Fibroblast of skin of left quadriceps (primary cell): Measurements from ENCODE around the gene SH3RF3.

Experiments used
- DNase-seq, 2 experiments: peaks; one replicate each; pipeline ENCODE4 v3.0.0-alpha.2; 2013; ENCODE audit warnings: low read depth in 2 of 2

Gene SH3RF3

DNA sequence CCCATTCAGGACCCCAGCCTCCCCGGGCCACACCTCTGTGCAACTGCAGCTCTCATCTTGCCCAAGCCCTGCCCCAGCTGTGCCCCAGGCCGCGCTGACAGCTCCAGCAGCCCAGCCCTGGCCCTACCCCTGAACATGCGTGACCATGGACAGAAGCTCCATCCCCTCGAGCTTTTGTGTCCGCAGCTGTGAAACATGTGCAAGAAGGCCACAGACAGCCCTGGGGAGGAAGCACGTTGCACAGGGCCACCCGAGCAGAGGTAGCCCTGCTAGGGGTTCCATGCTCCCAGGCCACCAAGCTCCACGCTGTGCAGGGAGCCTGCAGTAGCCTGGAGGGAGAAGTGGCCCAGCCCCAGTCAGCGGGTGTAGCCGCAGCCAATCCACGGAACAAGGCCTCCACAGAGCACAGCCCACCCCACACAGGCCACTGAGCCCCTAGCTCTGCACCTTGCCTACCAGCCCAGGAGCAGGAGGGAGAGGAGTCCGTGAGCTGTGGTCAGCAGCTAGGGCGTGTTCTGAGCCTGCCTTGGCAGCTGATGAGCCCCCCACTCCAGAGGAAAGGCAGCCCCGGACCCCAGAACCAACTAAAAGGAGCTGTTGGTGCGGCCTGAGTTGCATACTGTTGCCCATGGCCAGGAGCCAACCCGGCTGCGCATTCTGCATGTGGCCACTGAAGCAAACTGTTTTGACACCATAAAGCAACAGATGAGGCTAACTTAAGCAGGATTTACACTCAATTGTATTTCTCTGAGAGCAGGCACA, 300.7 kb downstream of the SH3RF3 start:
- DNase-seq: no peak

DNA sequence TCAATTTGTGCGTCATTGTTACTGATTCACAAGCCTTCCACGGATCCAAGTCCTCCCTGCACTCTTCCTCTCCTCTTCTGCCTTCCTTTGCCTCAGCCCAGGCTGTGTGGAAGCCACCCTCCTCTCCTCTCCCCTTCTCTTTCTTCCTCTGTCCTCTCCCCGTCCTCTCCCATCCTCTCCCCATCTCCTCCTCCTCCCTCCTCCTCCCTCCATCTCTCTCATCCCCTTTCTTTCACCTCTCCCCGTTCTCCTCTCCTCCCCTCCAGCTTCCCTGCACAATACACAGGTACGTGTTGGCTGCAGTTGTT, 301.3 kb downstream of the SH3RF3 start:
- no peak for DNase-seq

DNA sequence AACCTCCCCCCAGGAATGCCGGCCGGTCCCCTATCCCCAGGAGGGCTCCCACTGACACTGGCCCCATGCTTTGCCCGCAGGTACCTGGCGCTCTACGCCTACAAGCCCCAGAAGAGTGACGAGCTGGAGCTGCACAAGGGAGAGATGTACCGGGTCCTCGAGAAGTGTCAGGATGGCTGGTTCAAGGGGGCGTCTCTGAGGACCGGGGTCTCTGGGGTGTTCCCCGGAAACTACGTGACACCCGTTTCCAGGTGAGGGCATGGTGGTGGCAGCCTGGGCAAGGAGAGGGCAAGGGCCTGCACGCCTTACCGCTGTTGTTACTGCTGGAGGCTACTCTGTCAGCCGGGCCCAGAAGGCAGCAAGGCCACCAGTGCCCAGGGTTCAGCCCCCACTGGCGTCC, 303.4 kb downstream of the SH3RF3 start:
- no peak for DNase-seq

DNA sequence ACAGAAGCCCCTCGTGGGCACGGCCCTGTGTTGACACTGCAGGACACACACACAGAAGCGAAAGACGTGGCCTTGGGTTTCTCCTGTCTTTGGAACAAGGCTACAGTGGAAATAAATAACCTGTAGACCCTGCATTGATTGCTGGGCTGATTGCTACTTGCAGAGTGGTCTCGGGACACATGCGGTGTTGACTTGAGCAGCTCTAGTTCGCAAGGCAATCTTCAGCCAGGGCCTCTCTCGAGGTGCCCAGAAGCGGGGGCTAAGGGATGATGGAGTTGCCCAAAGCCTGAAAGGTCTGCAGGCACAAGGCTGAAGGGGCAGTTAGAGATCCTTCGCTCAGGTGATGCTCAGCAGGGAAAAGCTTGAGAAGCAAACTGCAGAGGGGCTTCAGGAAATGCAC, 304.5 kb downstream of the SH3RF3 start:
- DNase-seq: no peak

DNA sequence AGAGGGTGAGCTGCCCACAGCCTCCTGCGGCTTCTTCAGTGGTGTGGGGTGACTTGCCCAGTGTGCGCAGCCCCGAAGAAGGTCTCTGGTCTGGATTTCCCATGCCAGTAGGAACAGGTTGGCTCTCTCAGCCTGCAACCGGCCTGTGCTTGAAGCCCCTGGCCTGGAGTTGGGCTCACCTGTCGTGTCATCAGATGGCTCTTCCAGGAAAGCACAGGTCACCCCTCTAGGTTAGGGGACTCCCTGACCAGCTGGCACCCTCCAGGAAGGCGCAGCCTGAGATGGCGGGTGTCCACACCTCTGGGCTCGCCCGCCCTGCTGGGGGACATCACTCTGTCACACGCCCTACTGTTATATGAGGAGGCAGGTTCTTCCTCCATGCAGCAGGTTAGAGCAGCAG, 304.9 kb downstream of the SH3RF3 start:
- DNase-seq: no peak

DNA sequence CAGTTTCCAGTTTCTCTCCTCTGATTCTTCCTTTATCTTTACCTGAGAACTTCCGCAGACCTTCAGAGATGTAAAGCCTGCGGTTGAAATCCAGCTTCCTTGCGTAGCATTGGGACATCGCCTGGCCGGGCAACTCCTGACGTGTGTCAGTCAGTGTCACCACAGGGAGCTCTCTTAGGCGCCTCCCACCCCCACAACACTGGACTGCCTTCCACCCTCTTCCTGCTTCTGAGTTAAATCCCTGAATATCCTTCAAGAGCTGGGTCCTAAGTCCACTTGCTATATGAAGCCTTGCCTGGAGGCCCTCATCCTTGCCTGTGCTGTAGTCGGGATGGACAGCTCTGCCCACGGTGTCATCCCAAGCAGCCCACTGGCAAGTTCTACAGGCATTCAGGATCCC, 305.3 kb downstream of the SH3RF3 start:
- no peak for DNase-seq

DNA sequence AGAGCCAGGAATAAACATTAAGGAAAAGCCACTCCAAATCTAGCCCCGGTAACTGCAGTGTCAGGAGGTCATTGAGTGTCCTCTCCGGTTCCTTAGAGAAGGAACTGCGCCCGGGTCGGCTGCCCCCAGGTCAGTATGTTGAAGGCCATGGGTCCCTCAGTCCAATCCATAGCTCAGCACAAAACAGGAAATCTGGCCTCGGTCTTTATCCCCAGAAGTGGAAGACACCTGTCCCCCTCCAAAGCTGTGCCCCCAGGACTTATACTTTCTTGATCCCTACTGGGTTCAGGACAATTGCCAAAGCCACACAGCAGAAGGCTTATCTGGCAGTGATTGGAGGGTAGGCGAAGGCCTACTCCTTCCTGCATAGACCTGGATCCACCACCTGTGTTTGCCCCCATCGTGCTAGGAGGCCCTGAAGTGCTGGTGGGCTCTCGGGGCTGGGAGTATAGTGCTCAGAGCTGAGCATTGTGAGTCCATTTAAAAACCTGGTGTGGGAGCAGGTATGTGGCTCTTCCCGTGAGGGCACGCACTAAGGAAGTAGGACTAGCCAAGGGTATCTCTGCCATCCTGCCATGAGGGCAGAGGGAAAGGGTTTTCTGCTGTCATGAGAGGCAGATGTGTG, 306.2 kb downstream of the SH3RF3 start:
- no peak for DNase-seq

DNA sequence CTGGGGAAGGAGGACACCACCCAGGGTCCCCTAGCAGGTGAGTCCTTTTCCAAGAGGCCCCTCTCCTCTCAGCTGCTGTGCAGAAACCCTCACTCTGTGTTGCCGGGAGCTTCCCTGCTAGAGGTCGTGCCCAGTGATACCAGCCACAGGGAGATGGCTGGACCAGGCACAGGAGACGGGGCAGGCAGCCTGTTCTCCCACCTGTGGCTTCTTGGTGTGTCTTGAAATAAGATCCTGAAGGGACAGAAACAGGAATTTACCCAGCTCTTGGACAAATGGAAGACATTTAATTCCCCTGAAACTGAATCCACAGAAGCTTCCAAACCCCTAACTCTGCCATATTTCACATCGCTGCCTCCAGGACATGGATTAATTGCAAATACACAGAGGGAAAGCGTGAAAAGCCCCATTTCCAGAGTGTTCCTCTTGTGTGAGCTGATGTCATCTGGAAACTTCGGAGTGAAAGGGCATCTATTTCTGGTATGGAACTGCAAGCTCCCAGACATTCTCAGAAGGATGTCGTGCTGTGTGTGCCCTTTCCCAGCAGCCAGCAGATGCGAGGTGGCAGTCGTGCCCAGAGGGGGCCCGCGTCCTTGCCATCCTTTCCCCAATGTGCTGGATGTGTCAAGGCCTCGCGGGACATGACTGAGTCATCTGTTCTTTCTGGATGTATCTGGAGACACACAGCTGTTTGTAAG, 307.0 kb downstream of the SH3RF3 start:
- peak in 1 of 2 experiments; percentile 7 for DNase-seq

DNA sequence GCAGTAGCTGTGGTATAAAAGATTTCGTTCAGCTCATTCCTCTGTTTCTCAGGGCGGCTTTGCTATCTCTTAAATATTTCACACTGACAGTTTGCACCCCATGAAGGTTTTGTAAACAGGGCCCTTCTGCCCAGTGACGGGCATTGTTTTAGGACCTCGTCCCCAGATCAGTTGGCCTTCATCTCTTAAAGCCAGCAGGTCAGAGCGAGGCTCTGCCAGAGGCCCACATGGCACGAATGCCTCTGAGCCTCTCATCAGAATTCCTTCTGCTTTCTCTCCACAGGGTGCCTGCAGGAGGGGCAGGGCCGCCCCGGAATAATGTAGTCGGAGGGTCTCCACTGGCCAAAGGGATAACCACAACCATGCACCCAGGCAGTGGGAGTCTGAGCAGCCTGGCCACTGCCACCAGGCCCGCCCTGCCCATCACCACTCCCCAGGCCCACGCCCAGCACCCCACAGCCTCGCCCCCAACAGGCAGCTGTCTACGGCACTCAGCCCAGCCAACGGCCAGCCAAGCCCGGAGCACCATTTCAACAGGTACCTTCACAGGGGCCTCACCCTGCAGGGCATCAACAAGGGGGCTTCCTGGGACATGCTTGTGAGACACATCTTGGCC, 307.7 kb downstream of the SH3RF3 start:
- DNase-seq: no peak

DNA sequence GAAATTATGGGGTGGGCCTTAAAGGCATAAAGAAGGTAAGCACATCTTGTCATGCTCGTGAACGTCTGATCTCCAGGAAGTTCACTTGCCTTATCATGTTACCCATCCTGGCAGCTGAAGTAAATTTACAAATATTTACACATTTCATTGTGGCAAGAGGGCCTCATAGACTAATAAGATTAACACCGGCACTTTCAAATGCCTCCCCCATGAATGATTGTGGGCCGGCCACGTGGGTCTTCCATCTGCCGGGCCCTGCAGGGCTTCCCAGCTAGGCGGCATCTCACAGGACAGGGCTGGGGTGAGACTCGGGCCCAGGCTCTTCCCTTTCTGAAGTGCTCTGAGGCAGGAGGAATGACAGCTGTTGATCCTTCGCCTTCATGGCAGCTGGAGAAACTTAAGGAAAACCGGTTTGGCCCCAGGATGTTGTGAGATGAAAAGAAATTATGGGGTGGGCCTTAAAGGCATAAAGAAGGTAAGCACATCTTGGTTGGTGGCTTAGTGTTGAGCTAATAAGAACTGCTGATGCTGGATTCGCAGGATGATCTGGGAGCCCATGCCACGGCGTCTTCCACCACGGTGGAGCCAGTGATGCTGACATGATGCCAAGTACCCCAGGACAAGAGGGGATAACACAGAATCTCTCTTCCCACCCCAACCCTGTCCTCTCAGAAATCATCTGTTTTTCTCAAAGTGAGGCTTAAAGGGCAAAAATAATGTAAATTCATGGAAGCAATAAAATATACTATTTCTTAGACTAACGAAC, 308.5 kb downstream of the SH3RF3 start:
- DNase-seq: no peak

DNA sequence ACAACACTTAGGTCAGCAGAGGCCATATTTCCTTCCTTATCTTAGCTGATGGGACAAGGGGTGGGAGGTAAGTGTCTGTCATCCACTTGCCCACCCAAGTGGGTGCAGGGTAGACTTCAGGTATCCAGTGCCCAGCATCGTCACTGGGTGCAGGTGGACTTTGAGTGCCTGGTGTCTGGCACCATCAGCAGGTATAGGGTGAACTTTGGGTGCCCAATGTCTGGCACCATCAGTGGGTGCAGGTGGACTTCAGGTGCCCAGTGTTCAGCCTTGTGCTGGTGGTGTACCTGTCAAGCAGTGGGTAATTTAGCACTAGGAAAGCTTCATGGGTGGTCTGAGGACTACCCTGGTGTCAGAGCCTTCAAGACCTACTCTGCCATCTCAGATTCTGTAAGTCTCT, 309.1 kb downstream of the SH3RF3 start:
- no peak for DNase-seq

DNA sequence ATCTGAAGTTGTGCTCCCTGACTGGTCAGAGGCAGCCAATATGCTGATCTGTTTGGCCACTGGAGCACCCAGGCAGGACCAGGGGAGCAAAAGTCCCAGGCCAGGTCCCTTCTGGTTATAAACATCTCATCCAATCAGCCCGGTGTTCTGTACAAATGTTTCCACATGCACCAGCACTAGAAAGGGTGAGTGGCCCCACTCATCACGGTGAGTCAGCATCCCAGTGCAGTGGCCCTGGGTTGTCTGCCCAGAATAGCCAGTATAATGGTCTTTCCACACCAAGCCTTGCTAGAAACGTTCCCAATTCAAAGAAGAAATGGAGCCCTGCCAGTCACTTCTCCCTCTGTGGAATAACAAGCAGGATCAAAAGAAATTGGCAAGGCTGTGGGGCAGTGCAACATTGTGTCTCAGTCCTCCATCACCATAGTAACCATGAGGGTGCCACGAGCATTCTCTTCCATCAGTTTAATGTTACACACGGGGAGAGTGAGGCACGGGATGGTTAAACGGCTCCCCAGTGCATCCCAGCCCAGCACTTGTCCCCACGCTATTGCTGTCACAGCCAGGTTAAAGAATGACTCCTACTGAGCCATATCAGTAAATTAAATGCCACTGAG, 309.9 kb downstream of the SH3RF3 start:
- no peak for DNase-seq

DNA sequence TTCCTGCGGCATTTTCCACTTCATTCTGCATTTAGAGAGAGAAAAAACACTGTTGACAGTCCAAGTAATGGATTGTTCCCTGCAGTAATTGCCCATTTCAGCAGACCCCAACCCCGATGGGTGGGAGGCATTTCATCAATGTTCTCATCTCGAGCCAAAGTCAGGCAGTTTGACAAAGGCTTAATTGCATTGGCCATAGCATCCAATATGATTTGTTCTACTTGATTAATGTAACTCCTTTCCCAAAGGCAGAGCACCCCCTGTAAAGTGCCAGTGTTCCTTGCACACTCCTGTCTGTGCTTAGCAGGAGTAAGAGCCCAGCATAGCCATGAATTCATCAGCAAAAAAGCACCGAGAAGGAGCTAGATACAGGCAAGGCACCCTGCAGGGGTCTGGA, 310.4 kb downstream of the SH3RF3 start:
- no peak for DNase-seq

DNA sequence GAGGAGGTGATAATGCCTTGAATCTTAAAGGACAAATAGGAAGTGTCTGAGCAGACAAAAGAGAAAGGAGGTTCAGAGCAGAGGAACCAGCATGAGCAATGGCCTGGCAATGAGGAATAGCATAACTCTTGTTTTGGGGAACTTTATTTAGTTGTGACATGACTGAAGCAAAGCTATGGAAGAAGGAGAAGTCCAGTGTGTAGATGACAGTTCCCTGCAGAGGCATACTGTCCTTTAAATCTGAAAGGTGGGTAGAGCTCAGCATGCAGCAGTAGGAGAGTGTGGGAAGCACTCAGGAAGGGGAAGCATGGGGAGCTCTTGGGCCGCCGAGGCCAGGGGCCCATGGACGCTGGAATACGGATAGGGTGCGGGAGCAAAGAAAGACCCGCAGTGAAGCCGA, 311.0 kb downstream of the SH3RF3 start:
- no peak for DNase-seq

DNA sequence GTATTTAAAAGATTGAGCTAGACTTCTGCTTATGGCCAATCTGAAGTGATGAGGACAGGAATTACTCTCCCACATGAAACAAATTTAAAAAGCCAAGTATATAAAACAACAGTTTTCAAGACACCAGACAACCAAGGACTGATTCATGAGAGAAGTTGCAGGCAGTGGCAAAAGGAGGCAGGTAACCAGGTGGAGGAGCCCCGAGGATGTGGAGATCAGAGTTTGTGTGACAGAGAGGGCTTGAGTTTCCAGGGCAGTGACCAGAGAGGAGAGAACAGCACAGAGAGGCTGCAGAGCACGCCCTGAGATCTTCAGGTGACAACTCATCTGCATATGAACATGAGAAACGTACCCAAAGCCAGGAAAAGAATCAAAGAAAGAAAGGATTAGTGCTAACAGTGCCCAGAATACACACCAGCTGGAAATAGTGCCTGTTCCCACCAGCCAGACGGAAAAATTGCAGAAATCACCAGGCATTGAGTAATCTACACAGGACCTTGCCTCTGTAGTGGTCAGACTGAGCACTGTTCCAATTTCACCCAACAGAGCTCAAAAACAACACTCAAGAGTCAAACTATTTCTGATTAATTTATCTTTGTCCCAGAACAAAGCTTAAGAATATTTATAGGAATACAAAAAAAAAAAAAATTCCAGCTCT, 311.6 kb downstream of the SH3RF3 start:
- no peak for DNase-seq

DNA sequence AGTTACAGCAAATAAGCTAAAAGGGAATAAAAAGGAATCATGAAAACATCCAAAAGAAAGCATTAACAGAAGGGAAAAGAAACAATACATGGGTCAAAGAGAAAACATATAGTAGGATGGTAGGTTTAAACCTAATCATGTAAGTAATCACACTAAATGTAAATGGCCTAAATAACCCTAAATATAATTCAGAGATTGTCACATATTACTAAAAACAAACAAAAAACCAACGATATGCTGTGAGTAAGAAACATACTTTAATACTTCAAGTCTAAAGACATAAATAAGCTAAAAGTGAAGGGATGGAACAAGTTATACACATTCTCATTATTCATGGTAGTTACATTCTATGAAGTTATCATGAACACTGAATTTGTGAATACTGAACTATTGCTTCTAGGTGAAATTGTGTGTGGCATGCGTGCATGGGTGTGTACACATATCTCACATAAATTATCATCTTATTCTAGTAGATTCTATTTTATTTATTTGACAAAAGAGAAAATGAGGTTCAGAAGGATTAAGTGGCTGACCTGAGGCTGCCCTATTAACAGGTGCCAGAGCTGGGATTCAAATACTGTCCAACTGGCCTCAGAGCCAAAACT, 313.8 kb downstream of the SH3RF3 start:
- DNase-seq: no peak

DNA sequence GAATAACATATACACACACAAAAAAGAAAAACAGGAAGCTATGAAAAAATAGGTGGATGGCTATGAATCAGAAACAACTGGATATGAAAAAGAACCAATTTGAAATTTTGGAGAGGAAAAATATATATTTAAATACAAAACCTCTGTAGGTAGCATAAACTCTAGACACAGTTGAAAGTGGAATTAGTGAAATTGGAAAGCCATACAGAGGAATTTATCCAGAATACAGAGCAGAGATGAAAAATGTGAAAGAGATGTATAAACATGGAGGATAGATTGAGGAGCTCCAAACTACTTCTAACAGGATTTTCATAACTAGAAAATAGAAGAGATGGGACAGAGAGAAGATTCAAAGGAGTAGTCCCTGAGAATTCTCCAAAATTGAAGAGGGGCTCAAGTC, 315.9 kb downstream of the SH3RF3 start:
- DNase-seq: no peak

DNA sequence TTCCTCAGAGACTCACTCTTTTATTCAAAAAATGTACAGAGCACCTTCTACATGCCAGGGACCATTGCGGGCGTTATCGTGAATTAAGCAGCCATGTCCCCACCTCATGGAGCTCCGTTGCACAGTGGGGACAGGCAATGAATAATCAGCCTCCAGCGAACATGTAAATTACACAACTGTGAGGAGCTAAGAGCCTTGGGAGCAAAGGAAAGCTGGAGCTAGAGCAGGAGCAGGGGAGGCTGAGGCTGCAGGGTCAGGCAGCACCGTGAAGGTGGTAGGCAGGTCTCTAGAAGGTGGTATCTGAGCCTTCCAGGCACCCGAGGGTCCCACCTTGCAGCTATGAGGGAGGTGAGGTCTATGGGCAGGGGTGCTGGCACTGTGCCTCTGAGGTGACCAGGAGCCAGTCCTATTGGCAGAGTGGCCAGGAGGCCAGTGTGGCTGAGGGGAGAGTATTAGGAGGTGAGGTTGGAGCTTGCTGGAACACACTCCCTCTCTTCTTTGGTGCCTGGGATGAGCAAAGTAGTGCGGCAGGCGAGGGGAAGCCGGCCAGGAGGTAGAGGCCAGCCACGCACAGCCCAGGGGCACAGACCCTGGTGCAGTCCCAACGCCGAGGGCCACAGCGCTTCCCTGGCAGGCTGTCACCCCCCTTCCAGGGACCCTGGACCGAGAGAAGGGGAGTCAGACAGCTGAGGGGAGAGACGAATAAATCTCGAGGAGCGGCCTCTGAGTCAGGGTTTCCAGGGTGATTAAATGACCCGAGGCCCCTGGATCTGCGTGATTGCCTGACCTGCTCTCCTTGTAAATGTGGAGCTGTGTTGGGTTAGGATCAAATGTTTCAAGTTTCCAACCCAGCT, 317.5 kb downstream of the SH3RF3 start:
- no peak for DNase-seq

DNA sequence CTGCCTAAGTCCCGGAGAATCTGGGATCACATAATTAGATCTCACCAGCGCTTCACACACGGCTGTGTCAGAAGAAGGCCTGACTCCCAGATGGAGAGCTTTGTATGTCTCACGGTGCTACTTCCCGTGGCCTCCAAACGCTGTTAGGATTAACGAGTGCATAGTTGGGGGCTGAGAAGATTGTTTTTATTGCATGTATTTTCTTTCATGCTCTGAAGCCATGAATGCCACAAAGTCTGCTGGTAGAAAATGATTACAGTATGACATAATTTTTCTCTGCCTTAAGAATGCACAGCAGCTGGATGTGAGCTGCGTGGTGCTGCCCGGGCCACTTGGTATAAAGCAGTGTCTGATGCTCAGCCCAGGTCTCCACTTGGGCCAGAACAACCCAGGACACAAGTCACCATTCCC, 318.3 kb downstream of the SH3RF3 start:
- peak; percentile 96 for DNase-seq

DNA sequence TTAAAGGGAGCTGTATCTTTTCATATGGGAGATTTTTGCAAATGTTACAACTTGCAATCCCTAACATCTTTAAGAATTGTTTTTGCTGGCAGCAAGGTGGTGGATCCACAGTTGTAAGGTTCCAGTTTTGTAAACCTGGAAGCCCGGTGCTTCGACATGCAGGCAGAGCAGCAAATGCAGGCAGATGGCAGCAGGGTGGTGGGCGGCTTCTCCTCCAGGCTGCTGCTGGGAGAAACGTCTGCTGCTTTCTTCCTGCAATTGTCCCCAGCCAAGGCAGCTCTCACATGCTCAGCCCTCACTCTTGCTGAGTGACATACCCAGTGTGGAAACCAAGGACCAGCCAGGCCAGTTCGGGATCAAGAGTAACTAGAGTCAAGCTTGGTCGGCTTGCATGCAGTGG, 318.8 kb downstream of the SH3RF3 start:
- DNase-seq: no peak
